H9 (cell line): ENCODE results near the gene PHACTR2. TPM values are rescaled to one million over a fixed set of nuclear protein-coding genes. Genes with fewer than 3 reads are reported as not detected.
A peak's percentile ranks its signal among the peaks of the same experiment; 100 is the strongest.

Source experiments
- DNase-seq: peaks from one replicate; pipeline ENCODE4 v3.0.0-alpha.2; 2017
- H2AFZ ChIP-seq: one replicate; pipeline ENCODE4 v1.6.1; 2013; ENCODE audit warnings: mild to moderate bottlenecking, low read length, control low read depth, moderate library complexity
- H2AK5ac ChIP-seq: 2 replicates; pipeline ENCODE4 v1.6.1; 2013; ENCODE audit warnings: low read length, control low read depth, mixed read lengths; ENCODE audit not compliant: insufficient read length
- H2BK120ac ChIP-seq: one replicate; pipeline ENCODE4 v1.6.1; 2013; ENCODE audit warnings: low read depth, mild to moderate bottlenecking, low read length, control low read depth, inconsistent platforms; ENCODE audit not compliant: poor library complexity, severe bottlenecking
- H2BK12ac ChIP-seq: 2 replicates; pipeline ENCODE4 v1.6.1; 2013; ENCODE audit warnings: low read length, control low read depth, mixed read lengths, low read depth; ENCODE audit not compliant: insufficient read length
- H2BK15ac ChIP-seq: 2 replicates; pipeline ENCODE4 v1.6.1; 2013; ENCODE audit warnings: low read depth, low read length, control low read depth
- H2BK20ac ChIP-seq: one replicate; pipeline ENCODE4 v1.6.1; 2013; ENCODE audit warnings: low read depth, mild to moderate bottlenecking, low read length, control low read depth, inconsistent platforms; ENCODE audit not compliant: poor library complexity, severe bottlenecking
- H2BK5ac ChIP-seq: 2 replicates; pipeline ENCODE4 v1.6.1; 2013; ENCODE audit warnings: low read length, control low read depth, mixed read lengths; ENCODE audit not compliant: insufficient read length
- H3K14ac ChIP-seq: 2 replicates; pipeline ENCODE4 v1.6.1; 2013; ENCODE audit warnings: low read length, control low read depth; ENCODE audit not compliant: insufficient read depth
- H3K18ac ChIP-seq: 2 replicates; pipeline ENCODE4 v1.6.1; 2013; ENCODE audit warnings: low read depth, mild to moderate bottlenecking, mixed read lengths, low read length, control low read depth; ENCODE audit not compliant: insufficient read length
- H3K23ac ChIP-seq: 2 replicates; pipeline ENCODE4 v1.6.1; 2013; ENCODE audit warnings: low read length, control low read depth, mixed read lengths, low read depth; ENCODE audit not compliant: insufficient read length
- H3K23me2 ChIP-seq: 2 replicates; pipeline ENCODE4 v1.6.1; 2013; ENCODE audit warnings: low read depth, mild to moderate bottlenecking, mixed read lengths, low read length, control low read depth; ENCODE audit not compliant: insufficient read length, poor library complexity, severe bottlenecking
- H3K27ac ChIP-seq: 2 replicates; pipeline ENCODE4 v1.5.1; 2013; ENCODE audit warnings: low read length, control low read depth, mixed read lengths, low read depth; ENCODE audit not compliant: insufficient read length
- H3K27me3 ChIP-seq: 2 replicates; pipeline ENCODE4 v1.6.1; 2013; ENCODE audit warnings: low read length, control low read depth, inconsistent platforms; ENCODE audit not compliant: insufficient read depth
- H3K4ac ChIP-seq: 2 replicates; pipeline ENCODE4 v1.6.1; 2013; ENCODE audit warnings: low read depth, mild to moderate bottlenecking, control low read depth, inconsistent platforms, low read length, moderate library complexity
- H3K4me1 ChIP-seq: 2 replicates; pipeline ENCODE4 v1.6.1; 2013; ENCODE audit warnings: low read length, control low read depth, inconsistent platforms; ENCODE audit not compliant: insufficient read depth
- H3K4me2 ChIP-seq: 2 replicates; pipeline ENCODE4 v1.6.1; 2013; ENCODE audit warnings: low read length, control low read depth, mixed read lengths; ENCODE audit not compliant: insufficient read length, insufficient read depth
- H3K56ac ChIP-seq: 2 replicates; pipeline ENCODE4 v1.6.1; 2013; ENCODE audit warnings: low read depth, mild to moderate bottlenecking, mixed read lengths, low read length, control low read depth; ENCODE audit not compliant: insufficient read length
- H3K79me1 ChIP-seq: 2 replicates; pipeline ENCODE4 v1.6.1; 2013; ENCODE audit warnings: low read depth, mild to moderate bottlenecking, moderate library complexity, low read length, control low read depth, inconsistent platforms; ENCODE audit not compliant: insufficient read depth, poor library complexity, severe bottlenecking
- H3K79me2 ChIP-seq: 2 replicates; pipeline ENCODE4 v1.6.1; 2013; ENCODE audit warnings: low read length, control low read depth, inconsistent platforms; ENCODE audit not compliant: insufficient read depth
- H3K9ac ChIP-seq: 2 replicates; pipeline ENCODE4 v1.6.1; 2013; ENCODE audit warnings: low read length, control low read depth, mixed read lengths; ENCODE audit not compliant: insufficient read length; ENCODE audit errors: extremely low read depth
- H3K9me3 ChIP-seq: one replicate; pipeline ENCODE4 v1.6.1; 2013; ENCODE audit warnings: low read depth, low read length, inconsistent platforms; ENCODE audit not compliant: control insufficient read depth
- H3T11ph ChIP-seq: one replicate; pipeline ENCODE4 v1.6.1; 2013; ENCODE audit warnings: mild to moderate bottlenecking, low read length, control low read depth, inconsistent platforms
- H4K20me1 ChIP-seq: one replicate; pipeline ENCODE4 v1.6.1; 2013; ENCODE audit not compliant: control insufficient read depth, insufficient read length, insufficient read depth
- H4K5ac ChIP-seq: 2 replicates; pipeline ENCODE4 v1.6.1; 2013; ENCODE audit warnings: low read depth, mild to moderate bottlenecking, mixed read lengths, low read length, control low read depth; ENCODE audit not compliant: insufficient read length
- H4K8ac ChIP-seq: replicated peaks from 2 replicates; pipeline ENCODE4 v1.6.1; 2013; ENCODE audit warnings: low read length, control low read depth, mixed read lengths, low read depth; ENCODE audit not compliant: insufficient read length
- H4K91ac ChIP-seq: 2 replicates; pipeline ENCODE4 v1.6.1; 2013; ENCODE audit warnings: low read depth, mild to moderate bottlenecking, moderate library complexity, mixed read lengths, low read length, control low read depth; ENCODE audit not compliant: insufficient read length
- H3K27ac Mint-ChIP-seq, 3 experiments: 2 replicates in 2 of 3; 3 replicates in 1 of 3; pipeline ENCODE4 v1.8.0; 2020 to 2021; ENCODE audit warnings: mixed read lengths in 3 of 3, mild to moderate bottlenecking in 1 of 3, moderate library complexity in 1 of 3
- H3K27me3 Mint-ChIP-seq: 2 replicates; pipeline ENCODE4 v1.8.0; 2021; ENCODE audit warnings: low read depth, mild to moderate bottlenecking, moderate library complexity, mixed read lengths
- H3K36me3 Mint-ChIP-seq, 3 experiments: 2 replicates in 2 of 3; 3 replicates in 1 of 3; pipeline ENCODE4 v1.8.0; 2020 to 2021; ENCODE audit warnings: low read depth in 3 of 3, mixed read lengths in 3 of 3; ENCODE audit not compliant: insufficient read depth in 1 of 3
- H3K4me1 Mint-ChIP-seq, 2 experiments: 2 replicates each; pipeline ENCODE4 v1.8.0; 2020; ENCODE audit warnings: mixed read lengths in 2 of 2
- H3K4me3 Mint-ChIP-seq, 2 experiments: 2 replicates in 1 of 2; 3 replicates in 1 of 2; pipeline ENCODE4 v1.8.0; 2020 to 2021; ENCODE audit warnings: mild to moderate bottlenecking in 2 of 2, mixed read lengths in 2 of 2, moderate library complexity in 1 of 2
- H3K9me3 Mint-ChIP-seq, 2 experiments: 2 replicates in 1 of 2; 3 replicates in 1 of 2; pipeline ENCODE4 v1.8.0; 2020; ENCODE audit warnings: mild to moderate bottlenecking in 2 of 2, mixed read lengths in 2 of 2, moderate library complexity in 1 of 2
- CTCF ChIP-seq: fragments of 200-600 bp; sonication (generic); conservative IDR thresholded peaks from 3 replicates; pipeline ENCODE4 v1.8.0; 2021; ENCODE audit warnings: antibody characterized with exemption, mild to moderate bottlenecking
- WGBS: extraction: QIAGEN DNeasy Blood & Tissue Kit; methylation state at CpG from one replicate; pipeline ENCODE4 v1.1.7; 2013; ENCODE audit warnings: missing lambda C conversion rate, low lambda C conversion rate, mixed read lengths; ENCODE audit not compliant: insufficient read length; ENCODE audit errors: extremely low coverage; 5-methylcytosine and 5-hydroxymethylcytosine counted together
- total RNA-seq: library from RNA; stranded (reverse); gene quantifications from 2 replicates; pipeline ENCODE4 v1.2.1, GENCODE V29; 2021

The PHACTR2 gene
- total RNA-seq, 1 experiment from 2014 or later = 131 TPM

- no peaks in the 10 kb centered on the region for H3K79me2 ChIP-seq
- H3K79me1 ChIP-seq = no peaks in the 10 kb centered on the region
- H3T11ph ChIP-seq = no peak overlapping the region
- H3K4ac ChIP-seq = no peak overlapping the region
- Mint-ChIP-seq H3K27me3 (no peaks in the 10 kb centered on the region), H3K27ac (peak overlapping the region; percentile 90 to 98 (median 98)), H3K36me3 (peaks cover 0 to 15% (median 4%) of the 10 kb centered on the region in 3 experiments; a peak in 4 of 7 replicates), H3K4me1 (peaks cover 82 to 83% of the 10 kb centered on the region in 2 experiments), H3K9me3 (no peaks in the 10 kb centered on the region), H3K4me3 (peak overlapping the region; percentile 0 to 50; a peak in 3 of 5 replicates)
- H3K9me3 ChIP-seq = no peaks in the 10 kb centered on the region
- no peak overlapping the region for H4K8ac ChIP-seq
- peak overlapping the region; percentile 99 for H3K27ac ChIP-seq
- peak; percentile 90 for DNase-seq
- no peak overlapping the region for H2AFZ ChIP-seq
- H2BK15ac ChIP-seq = no peak overlapping the region
- no peak overlapping the region for H2BK120ac ChIP-seq
- peak overlapping the region; percentile 52 for H2AK5ac ChIP-seq
- peak overlapping the region; percentile 51 for H3K9ac ChIP-seq
- H3K23ac ChIP-seq = no peak overlapping the region
- no peak overlapping the region for H2BK20ac ChIP-seq
- WGBS = no CpG with 5 or more reads among the region's 12 CpGs
- peak overlapping the region; percentile 43 for H2BK12ac ChIP-seq
- H3K56ac ChIP-seq = peak overlapping the region; percentile 74
- H3K14ac ChIP-seq = peak overlapping the region; percentile 70; the same call in 1 of the 2 replicates
- H3K18ac ChIP-seq = peak overlapping the region; percentile 91
- peak overlapping the region; percentile 99 for H4K5ac ChIP-seq
- no peak overlapping the region for H4K91ac ChIP-seq
- peak overlapping the region; percentile 67 for H3K4me2 ChIP-seq
- no peaks in the 10 kb centered on the region for H4K20me1 ChIP-seq
- peaks cover 35% of the 10 kb centered on the region for H3K4me1 ChIP-seq
- no peak for TF ChIP-seq CTCF
- H2BK5ac ChIP-seq = peak overlapping the region; percentile 93
- H3K27me3 ChIP-seq = no peaks in the 10 kb centered on the region
- H3K23me2 ChIP-seq = no peaks in the 10 kb centered on the region
Observed at GRCh38 chr6:143746202-143747119, 68.7 kb downstream of the PHACTR2 start.
